Activated T-cell treated with anti-CD3 and anti-CD28 coated beads, Interleukin-2, amount 50 U/mL, for 72 hours (primary cell): Measurements from ENCODE around the gene KCTD12. TPM values are rescaled to one million over a fixed set of nuclear protein-coding genes. Genes with fewer than 3 reads are reported as not detected.
A peak's percentile ranks its signal among the peaks of the same experiment; 100 is the strongest.

Experiments used
- ATAC-seq, 2 donors: fragments of 150-1000 bp; cut with Tn5 transposase; replicated peaks in 1 of 2; 2 replicates each; pipeline ENCODE4 v1.10.0; 2021; ENCODE audit warnings: moderate library complexity in 2 of 2, mild to moderate bottlenecking in 1 of 2
- DNase-seq, 2 donors: peaks; one replicate each; pipeline ENCODE4 v3.0.0; 2021 to 2022; ENCODE audit warnings: mixed read lengths in 1 of 2
- H3K27ac Mint-ChIP-seq: one replicate; pipeline ENCODE4 v1.8.0; 2022; ENCODE audit warnings: mild to moderate bottlenecking, moderate library complexity, mixed read lengths
- H3K27me3 Mint-ChIP-seq: one replicate; pipeline ENCODE4 v1.8.0; 2022; ENCODE audit warnings: low read depth, mixed read lengths
- H3K36me3 Mint-ChIP-seq, 2 donors: one replicate each; pipeline ENCODE4 v1.8.0; 2022; ENCODE audit warnings: mixed read lengths in 2 of 2, mild to moderate bottlenecking in 1 of 2; ENCODE audit not compliant: insufficient read depth in 2 of 2
- H3K4me1 Mint-ChIP-seq: one replicate; pipeline ENCODE4 v1.8.0; 2022; ENCODE audit warnings: low read depth, mixed read lengths
- H3K4me3 Mint-ChIP-seq, 2 donors: one replicate each; pipeline ENCODE4 v1.8.0; 2022; ENCODE audit warnings: mild to moderate bottlenecking in 2 of 2, mixed read lengths in 2 of 2, moderate library complexity in 2 of 2
- H3K9me3 Mint-ChIP-seq, 2 donors: one replicate each; pipeline ENCODE4 v1.8.0; 2022; ENCODE audit warnings: mixed read lengths in 2 of 2
- total RNA-seq, 2 donors: library from RNA; stranded (reverse); gene quantifications; one replicate each; pipeline ENCODE4 v1.2.3, GENCODE V29; 2022

The KCTD12 gene
- total RNA-seq, 2 donors from 2014 or later = 3.3 to 6.6 TPM

DNA sequence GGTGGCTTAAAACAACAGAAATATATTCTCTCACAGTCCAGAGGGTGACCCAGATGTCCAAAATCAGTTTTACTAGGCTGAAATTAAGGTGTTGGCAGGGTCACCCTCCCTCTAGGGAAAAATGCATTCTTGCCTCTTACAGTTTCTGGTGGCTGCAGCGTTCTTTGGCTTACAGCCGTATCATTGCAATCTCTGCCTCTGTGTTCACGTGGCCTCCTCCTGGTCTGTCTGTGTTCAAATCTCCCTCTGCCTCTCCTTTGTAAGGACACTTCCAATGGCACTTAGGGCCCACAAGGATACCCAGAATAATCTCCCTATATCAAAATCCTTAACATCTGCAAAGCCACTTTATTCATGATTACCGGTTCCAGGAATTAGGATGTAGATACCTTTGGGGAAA lies 21.1 kb downstream of the KCTD12 start:
- Mint-ChIP-seq H3K9me3 (peaks cover 0 to under 1% of the 10 kb centered on the region in 2 donors), H3K27me3 (peaks cover 14% of the 10 kb centered on the region), H3K4me1 (no peaks in the 10 kb centered on the region), H3K27ac (no peak overlapping the region), H3K4me3 (no peak overlapping the region), H3K36me3 (peaks cover 0 to under 1% of the 10 kb centered on the region in 2 donors)
- no peak for DNase-seq
- no peak for ATAC-seq

- H3K27ac Mint-ChIP-seq = no peak overlapping the region
- ATAC-seq (peak in 1 of 2 donors; percentile 47), DNase-seq (no peak)
- H3K27me3 Mint-ChIP-seq = peaks cover 16% of the 10 kb centered on the region
- H3K36me3 Mint-ChIP-seq = peaks cover 0 to 1% of the 10 kb centered on the region in 2 donors
- peaks cover 0 to 2% of the 10 kb centered on the region in 2 donors for H3K9me3 Mint-ChIP-seq
- no peaks in the 10 kb centered on the region for H3K4me1 Mint-ChIP-seq
- no peak overlapping the region for H3K4me3 Mint-ChIP-seq
Observed at GRCh38 chr13:76864259-76864658, 21.9 kb downstream of the KCTD12 start.

DNA sequence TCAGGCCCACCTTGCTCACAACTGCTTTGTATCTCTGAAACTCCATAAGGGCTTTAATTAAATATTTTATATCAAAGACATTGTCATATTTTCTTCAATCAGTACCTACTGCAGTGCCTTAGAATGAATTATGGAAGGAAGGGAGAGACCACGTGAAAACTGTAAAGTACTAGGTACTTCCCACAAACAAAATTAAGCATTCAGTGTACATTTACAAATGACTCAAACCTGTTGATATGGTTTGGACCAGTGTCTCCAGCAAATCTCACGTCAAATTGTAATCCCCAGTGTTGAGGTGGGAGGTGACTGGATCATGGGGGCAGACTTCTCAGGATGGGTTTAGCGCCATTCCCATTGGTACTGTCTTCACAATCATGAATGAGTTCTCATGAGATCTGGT lies 23.2 kb downstream of the KCTD12 start:
- DNase-seq = no peak
- no peaks in the 10 kb centered on the region for H3K4me1 Mint-ChIP-seq
- no peak overlapping the region for H3K4me3 Mint-ChIP-seq
- peaks cover 16% of the 10 kb centered on the region for H3K27me3 Mint-ChIP-seq
- no peak overlapping the region for H3K27ac Mint-ChIP-seq
- ATAC-seq = no peak
- H3K36me3 Mint-ChIP-seq = peaks cover 0 to 1% of the 10 kb centered on the region in 2 donors
- peaks cover 0 to 2% of the 10 kb centered on the region in 2 donors for H3K9me3 Mint-ChIP-seq

DNA sequence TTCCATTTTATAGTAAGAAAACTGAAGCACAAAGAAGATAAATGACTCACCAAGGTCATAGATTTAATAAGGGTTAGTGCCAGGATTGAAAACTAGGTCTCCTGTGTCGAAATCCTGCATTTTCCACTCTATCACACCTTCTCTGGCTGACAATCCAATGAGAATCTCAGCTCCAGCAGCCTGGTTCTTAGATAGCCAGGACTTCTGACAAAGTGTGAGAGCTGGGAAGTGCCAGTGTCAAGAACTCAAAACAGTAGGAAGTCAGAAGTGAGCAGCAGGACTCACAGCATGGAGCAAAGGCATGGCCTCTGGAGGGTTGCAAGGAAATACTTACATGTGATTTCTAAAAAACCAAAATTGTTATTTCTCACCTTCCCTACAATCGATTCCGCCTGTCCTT lies 24.3 kb downstream of the KCTD12 start:
- Mint-ChIP-seq H3K27me3 (peaks cover 16% of the 10 kb centered on the region), H3K4me3 (no peak overlapping the region), H3K27ac (no peak overlapping the region), H3K36me3 (peaks cover 0 to 1% of the 10 kb centered on the region in 2 donors), H3K4me1 (no peaks in the 10 kb centered on the region), H3K9me3 (peaks cover 0 to 2% of the 10 kb centered on the region in 2 donors)
- DNase-seq = no peak
- ATAC-seq = no peak

- Mint-ChIP-seq H3K4me3 (no peak overlapping the region), H3K27me3 (peaks cover 16% of the 10 kb centered on the region), H3K27ac (peak overlapping the region; percentile 58), H3K36me3 (peaks cover 0 to 1% of the 10 kb centered on the region in 2 donors), H3K9me3 (peaks cover 0 to 4% of the 10 kb centered on the region in 2 donors), H3K4me1 (peaks cover 5% of the 10 kb centered on the region)
- DNase-seq (no peak), ATAC-seq (no peak)
Observed at GRCh38 chr13:76860706-76861105, 25.5 kb downstream of the KCTD12 start.

DNA sequence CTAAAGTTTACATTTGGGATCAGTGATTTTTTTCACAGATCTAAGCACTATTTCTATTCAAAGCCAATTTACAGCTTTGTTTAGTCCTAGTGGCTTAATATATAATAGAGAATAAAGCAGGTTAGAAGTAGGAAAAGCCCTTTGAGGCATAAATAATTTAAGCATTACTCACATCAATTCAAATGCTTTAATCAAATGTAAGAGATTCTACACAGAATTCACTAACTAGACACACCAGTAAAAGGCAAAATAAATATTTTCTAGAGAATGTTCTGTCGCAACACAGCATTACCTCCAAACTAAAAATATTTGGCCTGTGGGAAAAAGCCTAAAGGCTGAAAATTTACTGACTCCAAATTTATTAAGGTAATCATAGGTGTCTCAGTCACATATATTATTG lies 31.3 kb downstream of the KCTD12 start:
- DNase-seq = no peak
- no peak overlapping the region for H3K27ac Mint-ChIP-seq
- H3K27me3 Mint-ChIP-seq = peaks cover under 1% of the 10 kb centered on the region
- peaks cover 7% of the 10 kb centered on the region for H3K4me1 Mint-ChIP-seq
- H3K4me3 Mint-ChIP-seq = no peak overlapping the region
- no peak for ATAC-seq
- H3K9me3 Mint-ChIP-seq = peaks cover 0 to 2% of the 10 kb centered on the region in 2 donors
- no peaks in the 10 kb centered on the region for H3K36me3 Mint-ChIP-seq

- H3K27me3 Mint-ChIP-seq = no peaks in the 10 kb centered on the region
- H3K4me1 Mint-ChIP-seq = peaks cover 7% of the 10 kb centered on the region
- no peak overlapping the region for H3K27ac Mint-ChIP-seq
- H3K4me3 Mint-ChIP-seq = no peak overlapping the region
- no peaks in the 10 kb centered on the region for H3K36me3 Mint-ChIP-seq
- no peak for ATAC-seq
- DNase-seq = no peak
- H3K9me3 Mint-ChIP-seq = peaks cover 0 to 2% of the 10 kb centered on the region in 2 donors
Observed at GRCh38 chr13:76853921-76854608, 32.1 kb downstream of the KCTD12 start.

GRCh38 chr13:76853481-76853880 lies 32.7 kb downstream of the KCTD12 start:
- Mint-ChIP-seq H3K27me3 (no peaks in the 10 kb centered on the region), H3K4me3 (no peak overlapping the region), H3K4me1 (peaks cover 7% of the 10 kb centered on the region), H3K9me3 (peaks cover 0 to 2% of the 10 kb centered on the region in 2 donors), H3K27ac (no peak overlapping the region), H3K36me3 (no peaks in the 10 kb centered on the region)
- DNase-seq = no peak
- no peak for ATAC-seq

DNA sequence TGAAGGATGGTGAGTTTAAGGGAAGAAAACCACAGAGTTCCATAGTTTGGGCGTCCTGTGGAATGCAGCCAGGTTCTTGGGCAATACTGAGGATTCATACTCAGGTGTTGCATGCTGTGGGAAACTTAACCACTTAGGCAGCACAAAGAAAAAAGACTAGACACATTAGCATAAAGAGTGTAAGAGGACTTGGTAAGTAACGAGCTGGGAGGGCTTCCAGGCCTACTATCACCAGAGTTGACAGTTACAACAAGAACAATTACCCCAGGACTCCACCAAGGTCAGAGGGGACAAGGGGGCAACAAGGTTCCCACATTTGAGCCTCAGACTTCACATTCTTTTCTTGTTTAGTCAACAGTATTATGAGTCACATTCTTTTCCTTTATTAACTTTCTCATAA lies 33.2 kb downstream of the KCTD12 start:
- H3K27me3 Mint-ChIP-seq = no peaks in the 10 kb centered on the region
- no peaks in the 10 kb centered on the region for H3K36me3 Mint-ChIP-seq
- no peak overlapping the region for H3K4me3 Mint-ChIP-seq
- no peak for DNase-seq
- no peak for ATAC-seq
- peaks cover 7% of the 10 kb centered on the region for H3K4me1 Mint-ChIP-seq
- H3K27ac Mint-ChIP-seq = no peak overlapping the region
- H3K9me3 Mint-ChIP-seq = peaks cover 0 to 2% of the 10 kb centered on the region in 2 donors

GRCh38 chr13:76851961-76852360 lies 34.2 kb downstream of the KCTD12 start:
- H3K4me3 Mint-ChIP-seq = no peak overlapping the region
- DNase-seq (no peak), ATAC-seq (no peak)
- H3K27me3 Mint-ChIP-seq = no peaks in the 10 kb centered on the region
- H3K9me3 Mint-ChIP-seq = peaks cover 0 to 2% of the 10 kb centered on the region in 2 donors
- H3K36me3 Mint-ChIP-seq = no peaks in the 10 kb centered on the region
- H3K27ac Mint-ChIP-seq = no peak overlapping the region
- H3K4me1 Mint-ChIP-seq = peaks cover 7% of the 10 kb centered on the region

GRCh38 chr13:76849493-76849892 lies 36.7 kb downstream of the KCTD12 start:
- no peak for ATAC-seq
- no peaks in the 10 kb centered on the region for H3K36me3 Mint-ChIP-seq
- DNase-seq = no peak
- no peaks in the 10 kb centered on the region for H3K27me3 Mint-ChIP-seq
- no peak overlapping the region for H3K27ac Mint-ChIP-seq
- H3K4me1 Mint-ChIP-seq = no peaks in the 10 kb centered on the region
- no peak overlapping the region for H3K4me3 Mint-ChIP-seq
- no peaks in the 10 kb centered on the region for H3K9me3 Mint-ChIP-seq

DNA sequence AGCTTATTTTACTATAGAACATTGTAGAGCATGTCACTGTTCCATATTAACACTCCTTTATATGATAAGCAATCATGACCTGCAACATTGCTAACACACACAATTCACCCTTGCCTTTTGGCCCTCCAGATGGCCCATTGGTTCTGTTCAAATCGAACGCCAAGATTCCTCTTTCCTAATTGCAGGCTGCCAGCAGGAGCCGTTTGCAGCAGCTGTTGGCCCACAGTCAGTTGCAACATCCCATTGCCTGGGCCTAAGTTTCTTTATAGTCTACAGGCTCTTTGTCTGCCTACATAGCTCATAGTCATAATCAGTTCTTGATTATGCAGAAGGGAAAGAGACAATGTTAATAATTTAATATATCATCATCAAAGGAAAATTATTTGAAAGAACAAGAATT lies 37.6 kb downstream of the KCTD12 start:
- Mint-ChIP-seq H3K36me3 (no peaks in the 10 kb centered on the region), H3K9me3 (no peaks in the 10 kb centered on the region), H3K27me3 (no peaks in the 10 kb centered on the region), H3K27ac (no peak overlapping the region), H3K4me3 (no peak overlapping the region), H3K4me1 (no peaks in the 10 kb centered on the region)
- ATAC-seq (no peak), DNase-seq (no peak)

GRCh38 chr13:76846363-76846762 lies 39.8 kb downstream of the KCTD12 start:
- ATAC-seq (no peak), DNase-seq (no peak)
- H3K27ac Mint-ChIP-seq = no peak overlapping the region
- H3K9me3 Mint-ChIP-seq = no peaks in the 10 kb centered on the region
- no peaks in the 10 kb centered on the region for H3K36me3 Mint-ChIP-seq
- no peaks in the 10 kb centered on the region for H3K27me3 Mint-ChIP-seq
- no peak overlapping the region for H3K4me3 Mint-ChIP-seq
- no peaks in the 10 kb centered on the region for H3K4me1 Mint-ChIP-seq

DNA sequence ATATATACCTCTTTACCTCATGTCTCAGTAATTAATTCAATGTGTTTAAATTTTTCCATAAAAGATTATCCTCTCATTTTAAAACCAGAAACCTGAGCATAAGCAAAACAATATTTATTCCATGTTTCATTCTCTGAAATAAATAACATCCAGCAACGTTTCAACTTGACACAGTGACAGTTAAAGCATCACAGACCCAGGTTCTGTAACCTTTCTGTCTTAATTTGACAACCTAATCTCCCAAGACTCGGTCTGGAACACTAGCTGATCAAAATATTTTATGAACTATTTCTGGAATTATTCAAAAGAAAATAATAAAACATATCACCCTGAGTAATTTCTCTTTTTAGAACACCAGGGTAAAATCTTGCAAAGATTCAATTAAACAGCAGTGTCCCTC lies 40.3 kb downstream of the KCTD12 start:
- H3K9me3 Mint-ChIP-seq = no peaks in the 10 kb centered on the region
- no peaks in the 10 kb centered on the region for H3K36me3 Mint-ChIP-seq
- no peaks in the 10 kb centered on the region for H3K4me1 Mint-ChIP-seq
- ATAC-seq (no peak), DNase-seq (no peak)
- H3K27me3 Mint-ChIP-seq = no peaks in the 10 kb centered on the region
- no peak overlapping the region for H3K27ac Mint-ChIP-seq
- no peak overlapping the region for H3K4me3 Mint-ChIP-seq
